ENCODE measurements around the gene NPW. TPM values are rescaled to one million over a fixed set of nuclear protein-coding genes. Genes with fewer than 3 reads are reported as not detected.
A peak's percentile ranks its signal among the peaks of the same experiment; 100 is the strongest.

The NPW gene
- total and polyA plus RNA-seq, 2 of the 8 experiments (the other 6 are each of a cell fraction or from before 2014, with no cell fraction given), result 4.0 to 10.3 TPM

GRCh38 chr16:1981398-1981836 lies 38.2 kb upstream of the NPW start, which contains the start of gene NOXO1 (continued):
- no peak for TF ChIP-seq CHD7 (IDR thresholded peaks at IDR 0.05; ENCODE audit: insufficient replicate concordance, low read length)
- no peak for TF ChIP-seq CHD1 (IDR thresholded peaks at IDR 0.05; ENCODE audit: low read depth, low read length)
- TF ChIP-seq ATF2 (IDR thresholded peaks at IDR 0.05; ENCODE audit: low read length), result 0 out of 2 replicates have a peak, but pooled peaks have one; percentile 31
- TF ChIP-seq BACH1 (IDR thresholded peaks at IDR 0.05; ENCODE audit: low read length), result no peak
- TF ChIP-seq PHF8 (conservative IDR thresholded peaks at IDR 0.05; ENCODE audit: low read depth, low read length), result no peak
